ENCODE measurements around the gene ALKAL2. TPM values are rescaled to one million over a fixed set of nuclear protein-coding genes. Genes with fewer than 3 reads are reported as not detected.

The ALKAL2 gene
- total RNA-seq, 5 donors from 2014 or later (not counting 1 experiment from before 2014, with no cell fraction given), result 0.35 TPM; not detected in 4

- Histone ChIP-seq H3K36me3 (ENCODE audit: control insufficient read depth in 2 of 2, extremely low read depth in 1 of 2, insufficient read depth in 1 of 2, low read length in 1 of 2) (peaks cover 0 to 20% of the 10 kb centered on the region in 2 donors), H3K9me3 (no peaks in the 10 kb centered on the region), H3K4me1 (ENCODE audit: control insufficient read depth in 1 of 2, extremely low read depth in 1 of 2, insufficient read depth in 2 of 2, low read length in 2 of 2) (peaks cover 0 to 12% of the 10 kb centered on the region in 2 experiments), H3K27ac (ENCODE audit: low read length) (no peak overlapping the region), H3K4me3 (ENCODE audit: control insufficient read depth in 1 of 2, extremely low read depth in 1 of 2, low read length in 1 of 2) (no peak overlapping the region), H3K27me3 (replicated peaks in 1 of 2; ENCODE audit: control insufficient read depth in 2 of 2, extremely low read depth in 1 of 2, insufficient read depth in 2 of 2, low read length in 1 of 2) (no peaks in the 10 kb centered on the region)
- Mint-ChIP-seq H3K36me3 (peaks cover 58% of the 10 kb centered on the region), H3K27ac (no peak overlapping the region), H3K9me3 (peaks cover 0 to 5% (median 0%) of the 10 kb centered on the region in 3 donors), H3K27me3 (no peaks in the 10 kb centered on the region), H3K4me3 (no peak overlapping the region), H3K4me1 (peaks cover 11 to 13% (median 11%) of the 10 kb centered on the region in 3 donors)
- DNase-seq (no peak), ATAC-seq (replicated peaks in 1 of 4) (no peak)
- ChIA-PET CTCF (interaction anchor here in 1 of 2 donors (1.2 kb wide), 1 partner anchor 9 kb away, joined by 7 read pairs; no protein-coding TSS in a partner anchor), POLR2A (no interaction called here)
- 94% methylated on average over 2 of the region's 6 CpGs for WGBS (ENCODE audit: insufficient coverage)
Measured at GRCh38 chr2:236993-237539, 50.8 kb downstream of the ALKAL2 start.

- no peaks in the 10 kb centered on the region for H3K9me3 Mint-ChIP-seq
- DNase-seq (no peak), ATAC-seq (replicated peaks in 1 of 4) (no peak)
- H3K9me3 ChIP-seq, result no peaks in the 10 kb centered on the region
- ChIA-PET CTCF (no interaction called here), POLR2A (no interaction called here)
- no peak overlapping the region for H3K27ac Mint-ChIP-seq
- H3K4me3 ChIP-seq (ENCODE audit: control insufficient read depth in 1 of 2, extremely low read depth in 1 of 2, low read length in 1 of 2), result no peak overlapping the region
- H3K27ac ChIP-seq (ENCODE audit: low read length), result no peak overlapping the region
- peaks cover 53% of the 10 kb centered on the region for H3K36me3 Mint-ChIP-seq
- no peaks in the 10 kb centered on the region for H3K27me3 ChIP-seq (replicated peaks in 1 of 2; ENCODE audit: control insufficient read depth in 2 of 2, extremely low read depth in 1 of 2, insufficient read depth in 2 of 2, low read length in 1 of 2)
- 100% methylated on average over 2 of the region's 4 CpGs for WGBS (ENCODE audit: insufficient coverage)
- peaks cover 0 to 12% of the 10 kb centered on the region in 2 experiments for H3K4me1 ChIP-seq (ENCODE audit: control insufficient read depth in 1 of 2, extremely low read depth in 1 of 2, insufficient read depth in 2 of 2, low read length in 2 of 2)
- H3K4me1 Mint-ChIP-seq, result peaks cover 11 to 13% (median 11%) of the 10 kb centered on the region in 3 donors
- H3K4me3 Mint-ChIP-seq, result no peak overlapping the region
- H3K27me3 Mint-ChIP-seq, result no peaks in the 10 kb centered on the region
- peaks cover 0 to 17% of the 10 kb centered on the region in 2 donors for H3K36me3 ChIP-seq (ENCODE audit: control insufficient read depth in 2 of 2, extremely low read depth in 1 of 2, insufficient read depth in 1 of 2, low read length in 1 of 2)
Measured at GRCh38 chr2:234421-234820, 53.5 kb downstream of the ALKAL2 start.

- CTCF ChIA-PET, result no interaction called here
Measured at GRCh38 chr2:233030-233429, 54.9 kb downstream of the ALKAL2 start.

GRCh38 chr2:231521-232185 is 56.2 kb downstream of the ALKAL2 start:
- ATAC-seq (replicated peaks in 1 of 4) (no peak), DNase-seq (no peak)
- Histone ChIP-seq H3K4me1 (ENCODE audit: control insufficient read depth in 1 of 2, extremely low read depth in 1 of 2, insufficient read depth in 2 of 2, low read length in 2 of 2) (no peaks in the 10 kb centered on the region), H3K36me3 (ENCODE audit: control insufficient read depth in 2 of 2, extremely low read depth in 1 of 2, insufficient read depth in 1 of 2, low read length in 1 of 2) (peaks cover 0 to 21% of the 10 kb centered on the region in 2 donors), H3K9me3 (no peaks in the 10 kb centered on the region), H3K27me3 (replicated peaks in 1 of 2; ENCODE audit: control insufficient read depth in 2 of 2, extremely low read depth in 1 of 2, insufficient read depth in 2 of 2, low read length in 1 of 2) (no peaks in the 10 kb centered on the region), H3K4me3 (ENCODE audit: control insufficient read depth in 1 of 2, extremely low read depth in 1 of 2, low read length in 1 of 2) (no peak overlapping the region), H3K27ac (ENCODE audit: low read length) (no peak overlapping the region)
- no peaks in the 10 kb centered on the region for H3K9me3 Mint-ChIP-seq
- no peak overlapping the region for H3K4me3 Mint-ChIP-seq
- no peaks in the 10 kb centered on the region for H3K27me3 Mint-ChIP-seq
- ChIA-PET POLR2A (no interaction called here), CTCF (no interaction called here)
- peaks cover 59% of the 10 kb centered on the region for H3K36me3 Mint-ChIP-seq
- H3K27ac Mint-ChIP-seq, result no peak overlapping the region
- H3K4me1 Mint-ChIP-seq, result peaks cover 0 to 2% (median 0%) of the 10 kb centered on the region in 3 donors
- 100% methylated on average over 3 of the region's 9 CpGs for WGBS (ENCODE audit: insufficient coverage)

More at GRCh38 chr2:233030-233429, 54.9 kb downstream of the ALKAL2 start:
- no peaks in the 10 kb centered on the region for H3K27me3 Mint-ChIP-seq
- 98% methylated on average over 4 of the region's 7 CpGs for WGBS (ENCODE audit: insufficient coverage)
- H3K4me3 ChIP-seq (ENCODE audit: control insufficient read depth in 1 of 2, extremely low read depth in 1 of 2, low read length in 1 of 2), result no peak overlapping the region
- H3K9me3 Mint-ChIP-seq, result no peaks in the 10 kb centered on the region
- peaks cover 0 to 16% of the 10 kb centered on the region in 2 donors for H3K36me3 ChIP-seq (ENCODE audit: control insufficient read depth in 2 of 2, extremely low read depth in 1 of 2, insufficient read depth in 1 of 2, low read length in 1 of 2)
- no peak overlapping the region for H3K4me3 Mint-ChIP-seq
- H3K9me3 ChIP-seq, result no peaks in the 10 kb centered on the region
- H3K4me1 ChIP-seq (ENCODE audit: control insufficient read depth in 1 of 2, extremely low read depth in 1 of 2, insufficient read depth in 2 of 2, low read length in 2 of 2), result peaks cover 0 to 7% of the 10 kb centered on the region in 2 experiments
- H3K27me3 ChIP-seq (replicated peaks in 1 of 2; ENCODE audit: control insufficient read depth in 2 of 2, extremely low read depth in 1 of 2, insufficient read depth in 2 of 2, low read length in 1 of 2), result no peaks in the 10 kb centered on the region
- ATAC-seq (replicated peaks in 1 of 4), result no peak
- no peak overlapping the region for H3K27ac Mint-ChIP-seq
- POLR2A ChIA-PET, result no interaction called here
- peaks cover 51% of the 10 kb centered on the region for H3K36me3 Mint-ChIP-seq
- DNase-seq, result no peak
- no peak overlapping the region for H3K27ac ChIP-seq (ENCODE audit: low read length)
- peaks cover 2 to 8% (median 6%) of the 10 kb centered on the region in 3 donors for H3K4me1 Mint-ChIP-seq

Other genes with a start within 250 kb of the ALKAL2 start
- gene FAM110C, start 241.6 kb downstream of the ALKAL2 start, total RNA-seq, result 1 to 10 TPM in 2 of 5 donors, under 1 TPM in 3; 0.35 to 1.9 (median 0.72) TPM
- 10 to 100 TPM; 54.8 to 71.4 (median 59.9) TPM for gene SH3YL1, start 24.1 kb downstream of the ALKAL2 start, total RNA-seq
- gene ACP1, start 23.1 kb downstream of the ALKAL2 start, total RNA-seq, result 10 to 100 TPM; 70.0 to 88.4 (median 85.5) TPM